ENCODE data around the gene PPFIA1.

Gene PPFIA1

GRCh38 chr11:70419307-70420007 lies 149.0 kb downstream of the PPFIA1 start:
- no peak for DNase-seq

GRCh38 chr11:70420008-70420464 lies 149.5 kb downstream of the PPFIA1 start:
- no peak for DNase-seq

GRCh38 chr11:70420496-70420895 lies 150.0 kb downstream of the PPFIA1 start:
- DNase-seq: no peak

DNA sequence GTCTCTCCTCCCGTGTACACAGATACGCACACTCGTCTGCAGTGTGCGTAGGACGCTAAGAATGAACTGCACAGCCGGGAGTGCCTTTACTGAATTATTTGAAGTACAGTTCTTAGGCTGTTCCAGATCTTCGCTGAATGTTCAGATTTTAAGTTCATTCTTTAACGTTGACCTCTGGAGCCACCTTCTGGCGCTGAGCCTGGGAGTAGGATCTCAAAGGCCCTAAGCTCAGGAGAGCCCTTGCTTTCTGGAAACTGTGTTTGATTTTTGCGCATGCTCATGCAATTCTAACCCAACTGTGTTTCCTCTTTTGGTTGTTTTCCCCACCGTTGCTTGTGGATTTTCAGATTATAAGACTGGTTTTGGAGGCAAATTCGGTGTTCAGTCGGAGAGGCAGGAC lies 150.6 kb downstream of the PPFIA1 start:
- DNase-seq: no peak

GRCh38 chr11:70422692-70423522 lies 152.4 kb downstream of the PPFIA1 start:
- no peak for DNase-seq

GRCh38 chr11:70423523-70424505 lies 153.3 kb downstream of the PPFIA1 start:
- no peak for DNase-seq

DNA sequence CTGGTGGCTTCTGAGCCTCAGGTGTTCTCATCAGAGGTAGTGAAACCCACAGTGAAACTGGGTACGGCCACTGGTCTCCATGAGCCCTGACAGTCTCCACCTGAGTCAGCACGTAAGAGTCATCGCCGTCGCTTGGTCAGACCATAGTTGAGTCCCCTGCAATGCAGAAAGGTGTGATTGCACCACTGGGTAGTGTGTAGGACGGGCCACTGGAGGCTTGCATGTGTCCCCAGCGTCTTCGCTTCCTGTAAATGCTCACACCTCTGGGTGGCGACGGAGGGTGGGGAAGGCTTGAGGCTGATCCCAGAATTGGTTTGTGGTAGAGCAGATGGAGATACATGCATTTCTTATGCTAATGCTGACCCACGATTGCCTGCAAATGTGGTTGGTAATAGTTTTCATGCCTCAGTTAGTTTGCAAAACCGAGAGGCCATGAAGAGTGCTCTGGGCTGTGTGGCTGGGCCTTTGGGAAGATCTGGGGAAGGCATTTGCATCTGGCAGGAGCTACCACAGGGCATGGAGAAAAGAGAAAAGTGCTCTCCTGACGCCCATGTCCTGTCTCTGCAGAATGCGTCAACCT lies 154.4 kb downstream of the PPFIA1 start:
- no peak for DNase-seq

- no peak for DNase-seq
These were observed 156.9 kb downstream of the PPFIA1 start for GRCh38 chr11:70427436-70427835.

- DNase-seq: no peak
These were observed 158.4 kb downstream of the PPFIA1 start for GRCh38 chr11:70428701-70429427.

DNA sequence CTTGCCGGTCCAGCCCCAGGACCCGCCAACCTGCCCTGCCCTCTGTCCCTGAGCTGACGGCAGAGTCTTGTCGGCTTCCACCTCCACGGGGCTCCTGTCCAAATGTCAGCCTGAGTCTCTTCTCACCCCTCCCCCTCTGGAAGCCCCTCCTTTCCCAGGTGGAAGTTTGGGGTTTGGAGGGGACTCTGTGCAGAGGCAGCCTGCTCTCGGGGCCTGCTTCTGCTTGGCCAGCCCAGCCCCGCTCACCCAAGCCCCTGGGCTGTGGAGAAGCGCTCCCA lies 158.9 kb downstream of the PPFIA1 start:
- no peak for DNase-seq

DNA sequence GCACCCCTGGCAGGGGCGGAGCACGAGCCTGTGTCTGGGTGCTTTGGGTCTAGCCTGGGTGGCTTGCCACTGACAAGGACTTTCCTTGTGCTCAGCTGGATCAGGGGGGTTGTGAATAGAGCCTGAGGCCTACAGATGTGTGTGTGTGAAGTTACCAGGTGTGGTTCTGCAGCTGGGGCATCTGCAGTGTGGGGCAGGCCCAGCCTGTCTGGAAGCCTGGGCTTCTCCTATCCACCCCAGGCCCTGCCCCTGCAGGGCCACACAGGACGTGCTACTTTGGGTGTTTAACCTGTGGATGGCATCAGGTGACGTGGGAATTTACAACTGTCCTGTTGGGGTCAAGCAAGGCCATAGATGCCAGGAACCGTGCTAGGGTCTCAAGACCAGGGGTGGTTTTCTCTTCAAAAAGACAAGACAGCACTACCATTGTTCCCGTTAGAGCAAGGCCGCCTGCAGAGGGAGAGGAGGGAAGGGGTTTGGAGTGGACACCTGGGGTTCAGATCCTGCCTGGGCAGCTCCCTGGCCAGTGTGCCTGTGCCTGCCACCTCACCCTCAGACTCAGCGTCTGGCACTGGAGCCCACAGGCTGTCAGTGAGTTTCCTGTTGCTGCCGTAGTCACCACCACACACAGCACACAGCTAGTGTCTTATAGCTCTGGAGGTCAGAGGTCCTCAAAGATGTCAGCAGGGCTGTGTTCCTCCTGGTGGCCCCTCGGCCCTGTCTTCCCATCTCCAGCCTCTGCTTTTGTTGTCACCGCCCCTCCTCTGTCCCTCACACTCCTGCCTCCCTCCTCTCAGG lies 159.4 kb downstream of the PPFIA1 start:
- no peak for DNase-seq

- DNase-seq: no peak
These were observed 160.4 kb downstream of the PPFIA1 start for GRCh38 chr11:70430671-70431574.

GRCh38 chr11:70431611-70432010 lies 161.1 kb downstream of the PPFIA1 start:
- no peak for DNase-seq

DNA sequence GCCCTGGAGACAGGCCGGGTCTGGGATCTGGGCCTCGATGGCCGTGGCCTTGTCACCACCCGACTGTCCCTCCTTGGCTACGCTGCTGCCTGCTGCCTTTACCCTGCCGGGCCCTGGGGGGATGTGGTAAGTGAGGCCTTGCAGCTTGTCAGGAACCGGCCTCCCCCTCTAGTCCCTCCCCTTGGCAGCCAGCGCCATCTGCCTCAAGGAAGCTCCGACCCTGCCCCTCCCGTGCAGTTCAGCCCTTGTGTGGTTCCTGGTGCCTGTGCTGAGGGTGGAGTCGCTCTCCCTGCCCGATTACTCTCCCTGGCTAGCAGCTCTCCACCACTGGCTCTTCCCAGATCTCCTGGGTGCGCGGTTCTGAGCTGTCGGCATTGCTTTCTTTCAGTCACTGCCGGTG lies 161.6 kb downstream of the PPFIA1 start:
- DNase-seq: no peak

DNA sequence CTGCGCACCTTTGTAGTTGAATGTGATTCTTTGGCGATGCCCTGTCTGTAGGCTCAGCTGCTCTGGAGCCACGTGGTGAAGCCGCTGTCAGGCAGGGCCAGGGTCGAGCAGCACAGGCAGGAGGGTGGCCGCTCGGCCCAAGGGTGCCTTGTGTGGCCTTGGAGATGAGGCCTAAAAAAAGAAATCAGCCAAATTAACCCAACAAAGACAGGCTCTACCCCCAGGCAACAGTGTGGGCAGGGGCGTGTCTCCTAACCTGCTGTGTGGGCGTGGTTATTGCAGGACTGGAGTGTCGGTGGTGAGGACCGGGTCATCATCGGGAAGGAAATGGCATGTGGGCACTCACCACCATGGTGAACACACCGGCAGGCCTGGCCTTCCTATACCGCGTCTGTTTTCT lies 162.1 kb downstream of the PPFIA1 start:
- no peak for DNase-seq

DNA sequence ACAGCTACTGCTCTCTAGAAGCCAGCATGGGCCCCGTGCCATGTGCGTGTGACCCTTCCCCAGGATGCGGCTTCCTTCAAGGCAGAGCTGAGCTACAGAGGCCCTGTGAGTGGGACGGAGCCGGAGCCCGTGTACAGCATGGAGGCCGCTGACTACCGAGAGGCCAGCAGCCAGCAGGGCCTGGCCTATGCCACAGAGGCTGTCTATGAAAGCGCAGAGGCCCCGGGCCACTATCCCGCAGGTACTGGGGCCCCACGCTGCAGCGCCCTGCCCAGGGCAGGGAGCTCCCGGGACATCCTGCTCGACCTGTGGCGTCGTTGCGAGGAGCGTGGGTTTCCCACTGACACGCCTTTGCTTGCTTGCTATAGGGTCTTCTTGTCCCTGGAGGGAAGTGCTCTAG lies 162.5 kb downstream of the PPFIA1 start:
- DNase-seq: no peak

GRCh38 chr11:70433526-70433925 lies 163.0 kb downstream of the PPFIA1 start:
- DNase-seq: no peak

Measured in NCI-H2227 treated with DMSO at 0.1 percent for 48 hours (cell line).